ENCODE data around the gene PPM1H.

GRCh38 chr12:62760779-62761178 is 174.2 kb downstream of the PPM1H start:
- TF ChIP-seq CTCF (IDR thresholded peaks at IDR 0.05): no peak
- no peak for TF ChIP-seq EZH2 (IDR thresholded peaks at IDR 0.05; ENCODE audit: borderline replicate concordance, insufficient read depth, low read depth, low read length, poor library complexity, severe bottlenecking)

Data from B cell (primary cell).